ENCODE results near the gene MAP3K1.

- TF ChIP-seq POLR2A (IDR thresholded peaks at IDR 0.05) (no peak), CTCF (IDR thresholded peaks at IDR 0.05) (no peak)
Observed at GRCh38 chr5:56833325-56833724, 18.0 kb downstream of the MAP3K1 start.

Data from adrenal gland (tissue), 5 donors.